Ovary (tissue), 3 donors: ENCODE measurements around the gene SDK1.

Experiments used
- CTCF ChIP-seq, 3 donors: fragments of 450-650 bp in 2 of 3; fragments of 200-600 bp in 1 of 3; IDR thresholded peaks; one replicate each; pipeline versions ENCODE4 v1.5.1 to v1.8.0; 2016 to 2022; ENCODE audit warnings: antibody characterized with exemption in 3 of 3, mild to moderate bottlenecking in 1 of 3
- EP300 ChIP-seq: sonication (generic); formaldehyde crosslinking; IDR thresholded peaks from one replicate; pipeline ENCODE4 v1.6.1; 2017; ENCODE audit warnings: antibody characterized with exemption
- POLR2A ChIP-seq: fragments of 450-650 bp; IDR thresholded peaks from one replicate; pipeline ENCODE4 v1.6.1; 2017; ENCODE audit warnings: antibody characterized with exemption, mild to moderate bottlenecking, moderate library complexity
- donor health status: DM: no; HTN: no; CAD: no.

- TF ChIP-seq CTCF (IDR thresholded peaks at IDR 0.05) (peak in 2 of 3 donors; percentile 22 to 63), EP300 (no peak), POLR2A (no peak)
Observed at GRCh38 chr7:3897430-3898372, 596.6 kb downstream of the SDK1 start.
